Lung (tissue), 12 donors: ENCODE results near the gene COG4. TPM values are rescaled to one million over a fixed set of nuclear protein-coding genes. Genes with fewer than 3 reads are reported as not detected.
"Not testable (repeated sequence)": the region's sequence is repeated elsewhere in the genome, so short reads cannot be mapped to it uniquely, and the experiment has no call there.

Experiments
- ATAC-seq: fragments of 200-7000 bp; cut with Tn5 transposase; one replicate; pipeline ENCODE4 v1.9.1; 2020; ENCODE audit warnings: moderate number of reproducible peaks; ENCODE audit not compliant: insufficient read depth, low FRiP score
- DNase-seq, 3 donors: peaks; one replicate each; pipeline ENCODE4 v3.0.0-alpha.2; 2013 to 2017
- H3K27ac ChIP-seq, 2 donors: one replicate each; pipeline ENCODE4 v1.5.1; 2013; ENCODE audit warnings: mild to moderate bottlenecking in 2 of 2, moderate library complexity in 2 of 2, control low read depth in 1 of 2, inconsistent platforms in 1 of 2, low read depth in 1 of 2, low read length in 1 of 2
- H3K27me3 ChIP-seq, 3 donors: one replicate each; pipeline ENCODE4 v1.5.1; 2013; ENCODE audit warnings: low read length in 2 of 3; ENCODE audit not compliant: control insufficient read depth in 3 of 3, insufficient read depth in 3 of 3
- H3K36me3 ChIP-seq, 4 donors: one replicate each; pipeline ENCODE4 v1.5.1; 2013; ENCODE audit warnings: low read length in 4 of 4, mild to moderate bottlenecking in 1 of 4, moderate library complexity in 1 of 4; ENCODE audit not compliant: control insufficient read depth in 4 of 4, insufficient read depth in 4 of 4
- H3K4me1 ChIP-seq, 5 donors: one replicate each; pipeline ENCODE4 v1.5.1; 2013; ENCODE audit warnings: low read length in 5 of 5, mild to moderate bottlenecking in 2 of 5, moderate library complexity in 1 of 5; ENCODE audit not compliant: control insufficient read depth in 5 of 5, insufficient read depth in 5 of 5
- H3K4me3 ChIP-seq: one replicate; pipeline ENCODE4 v1.5.1; 2013; ENCODE audit warnings: mild to moderate bottlenecking, control low read depth, moderate library complexity
- H3K9ac ChIP-seq, 2 donors: one replicate each; pipeline ENCODE4 v1.5.1; 2013; ENCODE audit warnings: low read length in 2 of 2, control low read depth in 1 of 2; ENCODE audit not compliant: insufficient read depth in 1 of 2
- H3K9me3 ChIP-seq, 4 donors: one replicate each; pipeline ENCODE4 v1.5.1; 2013; ENCODE audit warnings: low read length in 3 of 4, mild to moderate bottlenecking in 1 of 4, moderate library complexity in 1 of 4; ENCODE audit not compliant: control insufficient read depth in 4 of 4, insufficient read depth in 3 of 4
- WGBS, 2 donors: extraction: QIAGEN DNeasy Blood & Tissue Kit; methylation state at CpG; one replicate each; pipeline ENCODE4 v1.1.7; 2013; 5-methylcytosine and 5-hydroxymethylcytosine counted together
- polyA plus RNA-seq, 2 donors: library from polyadenylated mRNA; stranded (reverse); fragments of 200-250 nt; gene quantifications; one replicate each; pipeline ENCODE4 v1.2.1, GENCODE V29; 2013
- total RNA-seq, 2 donors: library from RNA; depleted of rRNA in 1 of 2; stranded (reverse); fragments of >200 nt in 1 of 2; gene quantifications; one replicate each; pipeline ENCODE4 v1.2.1, GENCODE V29; 2014 to 2021
- TF ChIP-seq, protein P1 (sequence below): IDR thresholded peaks from 2 replicates; pipeline ENCODE4 v1.5.1; 2012; ENCODE audit warnings: mild to moderate bottlenecking; ENCODE audit errors: control extremely low read depth, extremely low read depth
- donor health status: control.
- donor health status: control.
- donor health status: Bipolar disorder and iron deficiency.
- donor health status: healthy.
- donor health status: DM: yes; HTN: yes; CAD: no.

COG4 gene
- total and polyA plus RNA-seq, 4 donors, result 29.3 to 65.8 (median 39.4) TPM

DNA sequence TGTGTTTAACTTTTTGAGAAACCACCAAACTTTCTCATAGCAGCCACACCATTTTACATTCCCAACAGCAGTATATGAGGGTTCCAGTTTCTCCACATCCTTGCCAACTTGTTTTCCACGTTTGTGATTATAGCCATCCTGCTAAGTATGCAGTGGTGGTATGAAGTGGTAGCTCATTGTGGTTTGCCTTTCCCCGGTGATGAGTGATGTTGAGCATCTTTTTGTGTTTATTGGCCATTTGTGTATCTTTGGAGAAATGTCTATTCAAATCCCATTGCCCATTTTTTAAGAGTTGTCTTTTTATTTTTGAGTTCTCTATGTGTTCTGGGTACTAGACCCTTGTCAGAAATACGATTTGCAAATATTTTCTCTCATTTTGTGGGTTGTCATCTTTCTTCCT is 17.6 kb upstream of the COG4 start:
- Histone ChIP-seq H3K9ac (no peak overlapping the region), H3K27ac (no peak overlapping the region), H3K9me3 (no peaks in the 10 kb centered on the region), H3K36me3 (peaks cover 42 to 73% (median 58%) of the 10 kb centered on the region in 4 donors), H3K4me3 (no peak overlapping the region), H3K27me3 (no peaks in the 10 kb centered on the region), H3K4me1 (peaks cover 0 to 6% (median 0%) of the 10 kb centered on the region in 5 donors)
- ATAC-seq (no peak), DNase-seq (no peak)
- TF ChIP-seq, protein P1, sequence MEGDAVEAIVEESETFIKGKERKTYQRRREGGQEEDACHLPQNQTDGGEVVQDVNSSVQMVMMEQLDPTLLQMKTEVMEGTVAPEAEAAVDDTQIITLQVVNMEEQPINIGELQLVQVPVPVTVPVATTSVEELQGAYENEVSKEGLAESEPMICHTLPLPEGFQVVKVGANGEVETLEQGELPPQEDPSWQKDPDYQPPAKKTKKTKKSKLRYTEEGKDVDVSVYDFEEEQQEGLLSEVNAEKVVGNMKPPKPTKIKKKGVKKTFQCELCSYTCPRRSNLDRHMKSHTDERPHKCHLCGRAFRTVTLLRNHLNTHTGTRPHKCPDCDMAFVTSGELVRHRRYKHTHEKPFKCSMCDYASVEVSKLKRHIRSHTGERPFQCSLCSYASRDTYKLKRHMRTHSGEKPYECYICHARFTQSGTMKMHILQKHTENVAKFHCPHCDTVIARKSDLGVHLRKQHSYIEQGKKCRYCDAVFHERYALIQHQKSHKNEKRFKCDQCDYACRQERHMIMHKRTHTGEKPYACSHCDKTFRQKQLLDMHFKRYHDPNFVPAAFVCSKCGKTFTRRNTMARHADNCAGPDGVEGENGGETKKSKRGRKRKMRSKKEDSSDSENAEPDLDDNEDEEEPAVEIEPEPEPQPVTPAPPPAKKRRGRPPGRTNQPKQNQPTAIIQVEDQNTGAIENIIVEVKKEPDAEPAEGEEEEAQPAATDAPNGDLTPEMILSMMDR, result no peak
- WGBS, 2 donors, result 51 to 66% methylated on average over 3 of the region's 3 CpGs

- Histone ChIP-seq H3K27ac (no peak overlapping the region), H3K27me3 (no peaks in the 10 kb centered on the region), H3K36me3 (peaks cover 36 to 70% (median 56%) of the 10 kb centered on the region in 4 donors), H3K4me1 (no peaks in the 10 kb centered on the region), H3K9ac (no peak overlapping the region), H3K4me3 (no peak overlapping the region), H3K9me3 (no peaks in the 10 kb centered on the region)
- TF ChIP-seq, protein P1, result no peak
- DNase-seq, result no peak
- 79 to 90% methylated on average over 2 of the region's 2 CpGs for WGBS, 2 donors
- ATAC-seq, result no peak
Measured at GRCh38 chr16:70534971-70535370, 11.6 kb upstream of the COG4 start.

GRCh38 chr16:70529954-70530353 is 6.6 kb upstream of the COG4 start:
- WGBS, 2 donors, result 97 to 100% methylated on average over 6 to 7 of the region's 7 CpGs
- not testable (repeated sequence) for H3K27me3 ChIP-seq, H3K27ac ChIP-seq, DNase-seq, H3K9ac ChIP-seq, ATAC-seq, H3K9me3 ChIP-seq, H3K4me3 ChIP-seq
- H3K4me1 ChIP-seq, result peaks cover 0 to 23% (median 6%) of the 10 kb centered on the region in 5 donors
- peaks cover 29 to 56% (median 32%) of the 10 kb centered on the region in 4 donors for H3K36me3 ChIP-seq

DNA sequence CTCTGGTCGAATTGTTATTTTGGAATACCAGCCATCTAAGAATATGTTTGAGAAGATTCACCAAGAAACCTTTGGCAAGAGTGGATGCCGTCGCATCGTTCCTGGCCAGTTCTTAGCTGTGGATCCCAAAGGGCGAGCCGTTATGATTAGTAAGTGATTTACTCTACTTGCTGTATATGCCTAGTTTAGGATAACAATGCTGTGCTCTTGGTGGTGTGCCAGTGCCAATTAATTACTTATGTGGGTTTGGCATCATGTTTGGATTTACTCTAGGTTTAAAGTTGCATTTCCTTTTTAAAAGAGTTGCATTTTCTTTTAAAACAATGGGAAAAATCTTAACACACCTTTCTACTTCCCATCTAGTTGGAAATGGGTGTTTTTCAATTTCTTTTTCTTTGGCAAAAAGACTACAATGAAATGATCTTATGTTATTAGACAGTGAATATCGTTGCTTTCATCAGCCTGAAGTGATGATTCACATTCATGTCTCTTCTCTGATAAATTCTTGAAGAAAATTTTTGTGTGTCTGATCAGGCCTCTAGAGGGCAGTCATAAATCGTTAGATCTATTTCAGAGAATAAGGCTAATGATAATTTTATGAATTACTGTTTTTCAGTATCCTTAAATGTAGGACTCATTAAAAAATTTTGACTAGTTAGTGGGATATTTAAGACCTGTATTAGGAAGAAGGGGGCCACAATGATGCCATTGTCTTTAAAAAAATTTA is 5.9 kb upstream of the COG4 start:
- 61 to 69% methylated on average over 8 of the region's 8 CpGs for WGBS, 2 donors
- H3K9me3 ChIP-seq, result no peaks in the 10 kb centered on the region
- peaks cover 0 to 25% (median 7%) of the 10 kb centered on the region in 5 donors for H3K4me1 ChIP-seq
- peak in 2 of 3 donors; percentile 43 to 48 for DNase-seq
- no peak for ATAC-seq
- H3K4me3 ChIP-seq, result no peak overlapping the region
- TF ChIP-seq, protein P1, result no peak
- H3K27ac ChIP-seq, result no peak overlapping the region
- no peak overlapping the region for H3K9ac ChIP-seq
- no peaks in the 10 kb centered on the region for H3K27me3 ChIP-seq
- peaks cover 25 to 51% (median 30%) of the 10 kb centered on the region in 4 donors for H3K36me3 ChIP-seq
